Umbilical cord (tissue), 2 donors: ENCODE results near the gene GFPT2. TPM values are rescaled to one million over a fixed set of nuclear protein-coding genes. Genes with fewer than 3 reads are reported as not detected.
"Not testable (repeated sequence)": the region's sequence is repeated elsewhere in the genome, so short reads cannot be mapped to it uniquely, and the experiment has no call there.

Source experiments
- DNase-seq: peaks from one replicate; pipeline ENCODE4 v3.0.0-alpha.2; 2015; ENCODE audit warnings: low spot score
- total RNA-seq: library from RNA; depleted of rRNA; stranded (reverse); fragments of >200 nt; gene quantifications from one replicate; pipeline ENCODE4 v1.2.3, GENCODE V29; 2014; ENCODE audit warnings: low replicate concordance; ENCODE audit not compliant: insufficient read depth

GFPT2 gene
- total RNA-seq, 1 donor from 2014 or later = 170 TPM

DNA sequence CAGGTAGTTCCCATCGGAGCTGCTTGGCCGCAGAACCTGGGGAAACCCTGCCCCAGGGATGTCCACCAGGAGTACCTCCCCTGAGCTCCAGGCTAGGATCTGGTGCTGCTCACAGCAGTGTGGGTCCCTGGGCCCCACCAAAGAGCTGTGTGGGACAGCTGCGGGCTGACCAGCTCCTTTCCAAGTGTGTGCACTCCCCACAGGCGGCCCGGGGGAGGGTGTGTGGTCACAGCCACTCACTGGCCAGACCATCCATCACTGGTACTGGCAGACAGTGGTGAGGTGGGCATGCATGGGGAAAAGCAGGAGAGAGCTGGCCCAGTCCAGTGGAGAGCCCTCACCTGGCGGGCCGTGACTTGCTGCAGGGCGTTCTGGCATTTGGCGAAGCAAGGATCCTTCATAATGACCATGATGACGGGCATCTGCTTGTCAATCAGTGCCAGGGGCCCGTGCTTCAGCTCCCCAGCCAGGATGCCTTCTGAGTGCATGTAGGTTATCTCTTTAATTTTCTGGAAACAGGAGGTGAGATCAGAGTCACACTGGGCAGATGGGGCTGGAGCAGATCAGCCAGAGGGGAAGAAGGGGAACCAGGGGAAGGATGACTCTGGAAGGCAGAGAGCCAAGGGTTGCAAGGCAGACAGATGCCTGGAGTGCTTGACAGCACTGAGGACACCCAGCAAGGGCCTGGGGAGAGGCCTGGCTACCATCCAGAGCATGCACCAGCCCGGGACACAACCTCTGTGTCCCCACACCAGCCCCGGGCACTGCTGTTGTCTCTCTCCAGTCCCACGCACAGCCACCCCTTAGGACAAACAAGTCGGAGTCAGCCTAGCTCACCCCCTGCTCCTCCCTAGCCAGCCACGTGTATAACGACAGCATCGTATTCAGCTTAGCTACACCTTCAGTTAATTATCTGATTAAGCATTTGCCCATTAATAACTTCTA lies 48.4 kb downstream of the GFPT2 start:
- no peak for DNase-seq

DNA sequence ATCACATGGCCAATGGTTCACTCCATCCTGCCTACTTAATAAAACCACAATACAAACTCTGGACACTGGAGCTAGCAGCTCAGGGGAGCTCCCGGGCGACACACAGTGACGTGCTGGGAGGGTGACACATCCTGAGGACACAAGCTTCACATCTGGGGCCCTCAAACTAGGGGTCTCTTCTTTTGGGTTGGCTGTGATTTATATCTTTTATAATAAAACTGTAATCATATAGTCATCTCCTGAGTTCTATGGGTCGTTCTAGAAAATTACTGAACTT lies 49.2 kb downstream of the GFPT2 start:
- DNase-seq = no peak

DNA sequence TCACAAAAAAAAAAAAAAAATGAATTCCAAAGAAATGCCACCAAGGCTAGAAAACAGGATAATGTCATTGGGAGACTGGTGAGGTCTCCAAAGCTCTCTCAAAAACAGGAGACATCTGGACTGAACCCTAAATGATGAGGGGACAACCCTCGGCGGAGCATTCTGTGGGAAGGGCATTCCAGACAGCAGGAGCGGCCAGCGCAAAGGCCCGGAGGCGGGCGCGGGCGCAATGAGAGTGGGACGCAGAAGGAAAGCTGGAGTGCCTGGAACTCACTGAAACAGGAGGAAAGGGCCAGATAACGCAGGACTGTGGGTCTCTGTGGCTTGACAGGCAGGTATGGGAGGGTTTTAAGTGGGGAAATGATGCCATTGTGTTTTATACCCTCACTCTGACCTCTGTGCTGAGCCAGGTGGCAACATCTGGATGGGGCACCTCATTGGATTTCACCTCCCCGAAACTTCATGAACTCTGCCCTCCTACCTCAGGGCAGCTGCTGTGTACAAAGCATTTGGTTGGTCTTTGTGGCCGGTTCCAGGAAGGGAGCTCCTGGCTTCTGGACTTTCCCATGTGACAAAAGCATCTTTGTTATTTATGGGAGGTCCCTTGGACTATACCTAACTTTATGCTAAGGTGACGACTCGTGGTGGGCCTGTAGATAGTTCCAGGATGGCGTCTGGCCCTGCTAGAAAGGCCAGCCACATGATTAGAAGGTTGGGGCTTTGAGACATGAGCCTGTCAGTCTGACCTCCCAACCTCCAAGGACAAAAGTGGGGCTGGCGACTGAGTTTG lies 49.7 kb downstream of the GFPT2 start:
- DNase-seq = no peak

DNA sequence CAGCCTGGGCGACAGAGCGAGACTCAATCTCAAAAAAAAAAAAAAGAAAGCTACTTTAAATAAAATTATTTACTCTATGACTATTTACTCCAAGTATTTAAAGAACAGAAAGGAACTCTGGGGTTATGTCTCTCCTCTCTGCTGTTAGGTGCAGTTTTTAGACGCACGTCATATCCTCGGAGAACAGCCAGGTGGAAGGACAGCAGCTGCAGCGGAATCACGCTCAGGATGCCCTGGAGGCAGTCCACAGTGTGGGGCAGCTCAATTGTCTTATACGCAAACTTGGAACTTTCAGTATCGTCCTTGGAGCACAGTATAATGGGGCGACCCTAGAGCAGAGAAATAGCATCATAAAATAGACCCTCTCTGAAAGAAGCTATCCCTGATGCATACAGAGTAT lies 50.9 kb downstream of the GFPT2 start:
- DNase-seq = no peak

DNA sequence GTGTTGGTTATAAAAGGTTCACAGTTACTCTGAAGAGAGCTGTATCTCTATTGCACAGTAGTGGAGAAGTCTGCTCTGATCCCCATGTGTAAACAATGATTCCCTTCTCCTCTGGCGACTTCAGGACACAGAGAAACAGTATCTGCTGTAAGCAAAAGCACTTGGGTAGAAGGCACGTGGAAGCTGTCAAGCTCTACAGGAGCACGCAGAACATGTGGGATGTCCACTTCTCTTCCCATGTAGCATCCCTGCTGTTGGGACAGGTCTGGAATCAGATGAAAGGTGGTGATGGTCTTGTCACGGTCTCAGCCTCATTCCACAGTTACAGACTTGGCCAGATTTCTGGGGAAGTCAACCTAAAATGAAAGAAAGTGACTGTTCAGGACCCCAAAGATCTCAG lies 51.9 kb downstream of the GFPT2 start:
- DNase-seq = no peak

DNA sequence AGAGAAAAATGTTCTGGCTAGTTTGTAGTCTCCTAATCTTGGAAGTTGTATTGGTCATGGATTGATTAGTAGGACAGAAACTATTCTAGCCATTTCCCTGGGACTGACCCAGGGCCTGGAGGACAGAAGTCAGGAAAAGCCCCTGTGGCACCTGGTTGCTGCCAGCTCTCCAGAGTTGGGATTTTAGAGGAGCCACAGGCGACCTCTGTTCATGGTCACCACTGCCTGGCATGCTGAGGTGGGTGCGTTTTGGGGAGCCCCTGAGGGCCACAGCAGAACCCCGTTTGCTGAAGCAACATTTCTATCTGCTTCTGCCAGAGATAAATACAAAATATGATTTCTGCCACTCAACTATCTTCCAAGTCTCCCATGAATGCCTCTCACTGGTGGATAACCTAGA lies 53.6 kb downstream of the GFPT2 start:
- DNase-seq = no peak

DNA sequence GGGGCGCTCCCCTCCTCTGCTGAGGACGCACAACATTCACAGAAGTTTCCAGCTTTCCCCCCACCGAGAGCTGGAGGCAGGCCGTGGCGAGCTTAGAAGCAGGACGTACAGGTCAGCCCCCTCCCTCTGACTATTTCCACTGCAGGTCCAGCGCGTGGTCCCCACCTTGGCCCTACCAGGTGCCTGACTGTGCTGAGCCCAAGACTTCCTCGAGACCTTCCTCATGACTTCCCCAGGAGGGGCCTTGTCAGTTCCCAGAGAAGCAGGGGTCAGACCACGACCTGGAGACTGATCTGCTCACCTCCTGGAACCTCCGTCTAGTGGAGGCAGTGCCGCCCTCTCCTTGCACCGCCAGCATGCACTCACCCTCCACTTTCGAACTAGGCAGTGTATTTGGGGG lies 54.1 kb downstream of the GFPT2 start:
- DNase-seq = not testable (repeated sequence)

DNA sequence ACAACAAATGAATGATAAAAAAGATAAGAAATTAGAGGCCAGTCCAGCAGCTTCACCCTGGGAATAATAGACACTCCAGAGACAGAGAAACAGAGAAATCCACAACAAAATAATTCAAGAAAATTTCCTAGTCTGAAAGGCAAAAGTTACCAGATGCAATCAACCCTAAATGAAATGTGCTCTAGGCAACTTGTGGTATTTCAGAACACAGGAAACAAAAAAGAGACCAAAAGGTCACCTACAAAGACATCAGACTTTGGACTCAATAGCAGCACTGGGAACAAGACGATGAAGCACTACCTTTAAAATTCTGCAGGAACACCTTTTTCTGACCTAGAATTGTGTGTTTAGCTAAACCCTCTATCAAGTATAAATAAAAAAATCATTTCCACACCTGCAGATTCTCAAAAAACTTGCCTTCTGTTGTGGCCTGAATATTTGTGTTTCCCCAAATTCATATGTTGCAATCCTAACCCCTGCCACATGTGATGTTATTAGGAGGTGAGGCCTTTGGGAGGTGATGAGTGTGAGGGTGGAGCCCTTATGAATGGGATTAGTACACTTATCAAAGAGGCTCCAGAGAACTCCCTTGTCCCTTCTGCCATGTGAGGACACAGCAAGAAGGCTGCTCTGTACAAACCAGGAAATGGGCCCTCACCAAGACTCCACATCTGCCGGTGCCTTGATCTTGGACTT lies 55.4 kb downstream of the GFPT2 start:
- no peak for DNase-seq

DNA sequence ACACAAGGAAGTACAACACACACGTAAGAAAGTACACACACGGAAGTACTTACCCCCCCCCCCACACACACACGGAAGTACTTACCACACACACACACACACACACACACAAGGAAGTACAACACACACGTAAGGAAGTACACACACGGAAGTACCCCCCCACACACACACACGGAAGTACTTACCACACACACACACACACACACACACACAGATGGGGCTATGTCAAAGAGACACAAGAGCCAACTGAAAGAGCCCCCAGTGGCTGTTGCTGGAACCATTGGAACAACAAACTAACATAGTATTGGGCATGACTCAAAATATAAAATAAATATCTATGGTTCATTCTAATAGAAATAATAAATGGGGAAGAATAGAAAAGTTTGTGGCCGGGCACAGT lies 56.4 kb downstream of the GFPT2 start:
- no peak for DNase-seq

DNA sequence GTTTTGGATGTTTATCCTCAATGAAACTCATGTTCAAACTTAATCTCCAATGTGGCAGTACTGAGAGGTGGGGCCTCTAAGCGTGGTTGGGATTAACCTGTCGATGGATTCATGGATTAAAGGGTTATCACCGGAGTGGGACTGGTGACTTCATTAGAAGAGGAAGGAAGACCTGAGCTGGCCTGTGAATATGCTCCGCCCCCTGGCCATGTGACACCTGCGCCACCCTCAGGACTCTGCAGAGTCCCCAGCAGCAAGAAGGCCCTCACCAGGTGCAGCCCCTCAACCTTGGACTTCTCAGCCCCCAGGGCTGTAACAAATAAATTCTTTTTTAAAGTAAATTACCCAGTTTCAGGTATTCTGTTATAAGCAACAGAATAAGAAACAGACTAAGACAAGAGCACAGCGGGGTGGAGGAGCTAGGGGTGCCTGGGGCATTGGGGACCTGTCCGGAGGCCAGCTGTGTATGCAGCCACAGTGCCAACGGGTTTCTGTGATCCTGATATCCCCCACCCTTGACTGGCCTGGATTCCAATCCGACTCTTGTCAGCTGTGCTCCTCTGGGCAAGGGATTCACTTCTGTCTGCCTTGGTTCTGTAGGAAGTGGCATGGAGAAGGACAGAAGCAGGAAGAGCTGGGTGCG lies 58.1 kb downstream of the GFPT2 start:
- DNase-seq = no peak

DNA sequence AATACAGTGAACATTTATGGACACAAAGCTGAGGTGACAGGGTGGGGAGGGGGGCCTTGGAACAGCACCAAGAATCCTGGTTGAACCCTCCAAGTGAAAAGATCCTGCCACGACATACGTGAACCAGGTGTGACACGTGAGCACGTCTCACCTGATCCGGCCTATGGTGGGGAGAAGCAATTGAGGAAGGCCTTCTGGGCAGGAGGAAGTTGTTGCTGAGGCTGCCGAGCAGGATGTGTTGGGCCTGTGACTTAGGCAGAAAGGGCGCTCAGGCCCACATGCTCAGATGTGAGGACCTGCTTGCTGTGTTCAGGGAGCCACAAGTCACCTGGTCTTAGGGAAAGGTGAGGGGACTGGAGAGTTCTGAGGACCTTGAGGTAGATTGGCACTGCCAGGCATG lies 58.7 kb downstream of the GFPT2 start:
- no peak for DNase-seq

DNA sequence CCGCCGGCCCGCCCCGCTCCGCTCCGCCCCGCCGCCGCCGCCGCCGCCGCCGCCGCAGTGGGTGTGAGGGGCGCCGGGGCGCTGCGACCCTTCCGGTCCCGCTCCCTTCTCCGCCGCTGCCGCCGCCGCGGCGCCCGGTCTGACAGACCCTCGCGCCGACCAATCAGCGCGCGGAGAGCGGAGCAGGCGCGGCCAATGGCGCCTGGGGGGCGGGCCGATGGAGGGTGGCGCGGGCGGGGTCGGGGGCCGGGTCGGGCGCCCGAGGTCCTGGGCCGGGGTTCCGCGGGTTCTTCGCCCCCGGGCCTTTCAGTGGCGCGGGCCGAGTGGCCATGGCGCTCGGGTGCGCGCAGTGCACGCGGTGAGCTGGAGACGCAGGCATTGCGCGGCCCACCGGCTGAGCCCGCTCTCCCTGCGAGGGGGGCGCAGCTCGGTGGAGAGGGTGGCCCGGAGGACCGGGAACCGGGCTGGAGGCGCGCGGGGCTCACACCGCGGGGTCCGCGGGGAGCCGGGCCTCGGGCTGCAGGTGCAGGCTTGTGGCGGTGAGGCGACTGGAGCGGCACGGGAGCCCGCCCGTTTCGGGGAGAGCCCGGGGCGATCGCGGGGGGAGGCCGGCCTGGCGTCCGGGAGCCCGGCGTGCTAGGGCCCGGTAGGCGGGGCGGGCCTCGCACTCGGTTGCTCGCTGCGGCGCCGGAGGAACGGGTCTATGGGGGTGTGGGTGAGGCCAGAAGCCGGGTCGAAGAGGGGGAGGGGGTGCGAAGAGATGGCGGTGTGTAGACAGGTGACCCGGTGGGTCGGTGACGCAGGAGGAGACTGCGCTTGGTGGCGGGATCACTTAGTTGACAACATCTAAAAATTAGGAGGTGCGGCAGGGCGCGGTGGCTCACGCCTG lies 60.9 kb downstream of the GFPT2 start, which contains the start of gene MAPK9:
Gene MAPK9 (minus strand): TSS at position 141 of the 889 bp plus-strand sequence. CDS start 11,522 bp downstream, outside the sequence.
- DNase-seq = peak; percentile 87

DNA sequence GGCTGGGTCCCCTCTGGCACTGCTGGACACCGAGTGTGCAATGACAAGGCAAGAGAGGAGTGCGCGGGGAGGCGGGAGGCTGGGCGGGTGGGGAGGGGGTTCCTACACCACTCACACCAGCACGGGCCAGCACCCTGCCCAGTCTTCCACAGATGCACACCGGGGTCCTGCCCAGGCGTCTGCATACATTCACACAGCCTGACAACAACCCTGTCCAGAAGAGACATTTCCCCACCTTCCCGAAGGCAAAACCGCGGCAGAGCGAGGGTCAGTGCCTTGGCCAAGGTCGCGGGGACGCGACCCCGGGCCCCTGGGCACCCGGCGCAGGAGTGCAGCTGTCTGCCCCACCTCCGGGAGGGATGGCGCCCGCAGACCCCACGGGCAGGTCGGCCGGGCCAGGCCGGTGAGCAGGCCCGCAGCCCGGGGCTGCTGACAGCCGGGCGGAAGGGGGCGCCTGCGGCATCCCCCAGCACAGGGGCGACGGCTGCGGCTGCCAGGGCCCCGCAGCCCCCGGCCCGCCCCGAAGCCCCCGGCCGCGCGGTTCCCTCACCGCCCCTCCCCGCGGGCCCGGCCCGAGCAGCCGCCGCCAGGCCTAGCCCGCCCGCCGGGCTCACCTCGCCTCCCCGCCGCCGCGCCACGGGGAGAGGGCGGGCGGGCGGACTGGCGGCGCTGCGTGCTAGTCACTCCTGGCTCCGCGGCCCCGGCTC lies 61.7 kb downstream of the GFPT2 start:
- DNase-seq = no peak

DNA sequence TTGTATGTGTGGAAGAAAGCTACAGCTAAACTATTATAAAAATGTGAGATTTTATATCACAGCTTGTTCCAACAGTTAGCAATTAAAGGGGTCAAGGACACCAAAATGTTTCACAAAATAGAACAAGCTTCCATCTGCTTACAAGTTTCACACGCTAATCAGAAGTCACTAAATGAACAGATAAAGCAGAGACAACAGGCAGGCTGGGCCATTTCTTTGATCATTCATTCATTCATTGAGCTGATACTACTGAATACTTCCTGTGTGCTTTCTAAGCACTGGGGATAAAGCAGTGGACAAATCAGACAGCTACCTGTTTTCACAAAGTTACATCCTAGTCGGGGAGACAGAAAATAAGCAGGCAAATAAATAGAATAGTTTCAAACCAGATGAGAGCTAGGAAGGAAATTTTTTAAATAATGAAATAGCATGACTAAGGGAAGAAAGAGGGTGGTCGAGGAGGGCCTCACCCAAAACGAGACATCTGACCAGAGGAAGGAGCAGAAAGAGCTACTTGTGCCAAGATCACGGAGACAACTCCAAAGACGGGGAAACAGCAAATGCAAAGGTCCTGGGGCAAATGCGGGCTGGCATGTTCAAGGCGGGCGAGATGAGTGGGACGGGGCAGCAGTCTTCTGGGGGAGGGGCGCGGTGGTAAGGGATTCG lies 62.4 kb downstream of the GFPT2 start:
- DNase-seq = no peak

DNA sequence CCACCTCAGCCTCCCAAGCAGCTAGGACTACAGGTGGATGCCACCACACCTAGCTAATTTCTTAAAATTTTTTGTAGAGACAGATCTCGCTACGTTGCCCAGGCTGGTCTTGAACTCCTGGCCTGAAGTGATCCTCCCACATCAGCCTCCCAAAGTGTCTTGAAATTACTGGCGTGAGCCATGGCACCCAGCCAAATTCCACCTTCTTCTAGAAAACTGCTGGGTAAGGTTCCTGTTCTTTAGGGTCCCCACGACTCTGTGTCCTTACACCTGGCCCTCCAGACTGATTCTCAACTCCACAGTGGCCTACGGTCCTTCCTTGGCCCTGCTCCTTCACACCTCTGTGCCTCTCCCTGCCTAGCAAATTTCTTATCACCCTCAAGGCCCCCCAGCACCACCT lies 63.2 kb downstream of the GFPT2 start:
- DNase-seq = no peak

DNA sequence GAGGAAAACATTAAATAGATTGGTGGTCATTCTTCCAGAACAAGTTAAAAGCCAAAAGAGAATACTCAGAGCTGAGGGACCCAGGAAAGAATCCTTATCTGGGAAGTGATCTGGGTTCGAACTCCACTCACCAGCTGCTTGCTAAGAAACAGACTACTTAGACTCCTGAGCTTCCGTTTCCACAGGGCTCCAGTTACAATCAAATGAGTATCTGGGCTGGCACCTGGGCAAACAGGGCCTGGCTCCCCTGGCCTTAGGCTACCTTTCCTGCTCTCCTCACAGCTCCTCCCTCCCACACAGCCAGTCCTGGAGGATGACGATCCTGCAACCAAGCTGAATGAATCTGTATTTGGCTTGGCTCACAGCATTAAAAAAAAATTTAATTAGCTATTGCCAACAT lies 63.7 kb downstream of the GFPT2 start:
- DNase-seq = no peak

DNA sequence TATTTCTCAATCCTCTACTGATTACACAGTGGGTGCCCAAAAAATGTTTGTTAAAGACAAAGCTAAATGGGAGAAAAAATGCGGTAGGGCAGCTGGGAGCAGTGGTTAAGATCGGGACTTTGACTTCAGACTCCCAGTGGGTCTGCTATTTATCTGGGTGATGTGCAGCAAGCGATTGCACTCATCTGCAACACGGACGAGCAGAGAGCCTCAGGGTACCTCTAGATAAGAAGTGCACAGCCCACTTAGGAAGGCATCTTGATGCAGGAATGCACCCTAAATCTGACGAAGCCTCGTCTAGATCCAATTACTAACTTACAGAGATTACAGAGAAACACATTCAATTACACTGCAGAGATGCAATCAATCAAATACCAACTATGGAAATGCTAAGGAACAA lies 65.3 kb downstream of the GFPT2 start:
- no peak for DNase-seq

DNA sequence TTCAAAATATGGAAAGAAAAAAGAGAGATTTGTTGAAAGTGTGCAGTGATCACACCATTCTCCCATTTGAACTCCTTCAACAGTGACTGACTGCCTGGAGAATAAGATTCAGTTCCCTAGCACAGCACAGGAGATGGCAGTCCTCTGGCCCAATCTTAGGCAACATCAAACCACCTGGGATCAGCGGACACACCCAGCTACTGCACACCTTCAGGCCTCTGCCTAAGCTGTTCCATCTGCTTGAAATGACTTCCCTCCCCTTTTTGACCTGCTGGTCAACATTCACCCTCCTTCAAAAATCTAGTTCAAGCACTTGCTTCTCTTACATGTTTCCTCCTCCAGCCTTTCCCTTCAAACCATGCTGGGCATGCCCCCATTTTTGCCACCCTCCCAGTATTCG lies 65.7 kb downstream of the GFPT2 start:
- DNase-seq = no peak

DNA sequence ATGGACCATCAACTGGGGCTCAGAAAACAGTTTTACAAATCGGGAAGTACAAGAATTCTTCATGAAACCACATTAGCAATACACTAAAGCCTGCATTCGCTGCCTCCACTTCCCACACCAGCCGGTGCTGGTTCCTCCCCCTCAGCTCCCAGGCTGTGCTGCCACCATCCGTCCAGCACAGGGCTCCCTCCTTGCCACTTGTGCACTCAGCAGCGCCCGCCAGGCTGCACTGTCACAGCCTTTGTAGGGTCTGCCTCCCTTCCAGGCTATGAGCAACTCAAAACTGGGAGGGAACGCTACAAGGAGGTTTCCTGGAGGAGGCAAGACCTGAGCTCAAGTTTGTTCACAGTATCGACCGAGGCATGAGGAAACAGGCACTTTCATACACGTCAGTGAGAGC lies 69.0 kb downstream of the GFPT2 start:
- DNase-seq = no peak
